ENCODE results near the gene CHCHD3.

CHCHD3 gene

DNA sequence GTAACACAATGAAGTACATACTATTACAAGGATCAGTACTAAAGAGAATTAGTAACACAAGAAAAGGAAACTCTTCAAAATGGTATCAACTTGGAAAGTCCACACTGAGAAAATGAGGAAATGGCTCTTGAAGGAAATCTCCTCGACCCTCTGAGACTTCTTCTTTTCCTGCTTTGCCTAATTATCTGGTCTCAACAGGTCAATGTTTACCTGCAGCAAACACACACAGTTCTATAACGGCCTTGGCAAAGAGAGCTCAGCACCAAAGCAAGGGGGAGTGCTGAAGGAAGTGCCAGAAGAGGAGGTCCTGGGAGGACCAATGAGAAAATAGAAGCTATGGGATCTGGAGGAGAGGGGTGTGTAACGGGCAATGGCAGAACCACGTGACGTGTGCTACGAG is 21.9 kb downstream of the CHCHD3 start:
- Histone ChIP-seq H3K4me3 (ENCODE audit: low read length in 2 of 2) (no peak overlapping the region), H3K9me3 (ENCODE audit: control insufficient read depth in 2 of 2, low read length in 2 of 2) (no peaks in the 10 kb centered on the region), H3K27ac (ENCODE audit: low read depth in 2 of 2, low read length in 2 of 2) (no peak overlapping the region), H3K9ac (ENCODE audit: low read depth in 1 of 2, low read length in 2 of 2) (no peak overlapping the region), H3K4me1 (ENCODE audit: control insufficient read depth in 2 of 2, insufficient read depth in 2 of 2, low read length in 2 of 2) (no peaks in the 10 kb centered on the region), H3K27me3 (ENCODE audit: control insufficient read depth in 2 of 2, insufficient read depth in 2 of 2, low read length in 2 of 2) (no peaks in the 10 kb centered on the region), H3K36me3 (ENCODE audit: control insufficient read depth in 2 of 2, insufficient read depth in 2 of 2, low read length in 2 of 2) (no peaks in the 10 kb centered on the region)

DNA sequence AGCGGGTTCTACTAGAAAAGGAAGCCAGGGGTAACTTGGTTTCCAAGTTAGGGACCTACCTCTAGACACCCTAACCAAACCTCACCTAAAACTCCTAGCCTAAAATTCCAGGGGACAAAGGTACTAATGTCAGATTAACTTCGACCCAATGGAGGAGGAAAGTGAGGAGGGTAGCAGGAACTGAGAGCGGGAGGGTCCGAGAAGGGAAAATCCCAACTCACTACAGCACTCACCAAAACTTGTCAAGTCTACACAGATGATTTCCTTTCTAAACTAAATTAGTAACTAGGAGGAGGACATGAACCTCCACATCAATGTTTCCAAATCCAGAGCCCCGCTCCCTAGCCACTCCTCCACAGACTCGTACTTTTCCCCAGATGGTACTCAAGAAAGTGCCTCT is 22.6 kb downstream of the CHCHD3 start:
- Histone ChIP-seq H3K4me1 (ENCODE audit: control insufficient read depth in 2 of 2, insufficient read depth in 2 of 2, low read length in 2 of 2) (no peaks in the 10 kb centered on the region), H3K27ac (ENCODE audit: low read depth in 2 of 2, low read length in 2 of 2) (no peak overlapping the region), H3K9me3 (ENCODE audit: control insufficient read depth in 2 of 2, low read length in 2 of 2) (no peaks in the 10 kb centered on the region), H3K9ac (ENCODE audit: low read depth in 1 of 2, low read length in 2 of 2) (no peak overlapping the region), H3K36me3 (ENCODE audit: control insufficient read depth in 2 of 2, insufficient read depth in 2 of 2, low read length in 2 of 2) (peaks cover 0 to 4% of the 10 kb centered on the region in 2 donors), H3K4me3 (ENCODE audit: low read length in 2 of 2) (no peak overlapping the region), H3K27me3 (ENCODE audit: control insufficient read depth in 2 of 2, insufficient read depth in 2 of 2, low read length in 2 of 2) (no peaks in the 10 kb centered on the region)

DNA sequence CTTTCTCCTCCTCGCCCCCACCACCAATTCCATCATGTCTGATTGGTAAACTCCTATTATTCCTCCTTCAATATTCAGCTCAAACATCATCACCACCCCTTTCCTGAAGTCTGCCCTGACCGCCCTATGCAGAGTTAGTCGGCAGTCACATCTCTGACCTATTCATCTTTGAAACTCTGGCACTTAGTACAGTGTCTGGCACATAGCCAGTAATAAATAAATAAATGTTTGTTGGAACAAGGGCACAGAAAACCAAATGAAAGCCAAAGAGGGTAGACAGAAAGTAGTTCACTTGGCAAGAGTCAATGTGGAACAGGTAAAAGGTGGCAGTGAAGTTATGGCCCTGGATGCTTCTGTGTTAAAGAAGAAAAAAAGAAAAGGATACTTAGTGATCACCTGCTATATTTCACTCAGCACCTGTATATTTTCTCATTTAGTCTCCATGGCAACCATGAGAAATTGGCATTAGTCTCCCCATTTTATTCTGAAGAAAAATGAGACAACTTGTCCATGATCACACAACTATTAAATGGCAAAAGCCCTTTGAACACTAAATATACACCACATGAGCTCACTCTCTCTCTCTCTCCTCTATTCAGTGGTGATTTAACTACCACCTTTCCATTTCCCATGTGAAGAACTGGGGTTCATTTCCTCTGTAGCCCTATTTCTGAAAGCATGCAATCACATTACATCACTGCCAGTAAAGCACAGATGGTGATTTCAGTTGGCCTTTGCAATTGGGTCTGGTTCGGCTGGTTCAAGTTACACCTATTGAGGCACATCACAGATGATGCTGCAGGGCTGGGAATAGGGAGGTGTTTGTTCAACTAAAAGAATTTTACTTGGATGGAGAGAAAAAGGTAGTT is 25.3 kb downstream of the CHCHD3 start:
- Histone ChIP-seq H3K9ac (ENCODE audit: low read depth in 1 of 2, low read length in 2 of 2) (no peak overlapping the region), H3K4me3 (ENCODE audit: low read length in 2 of 2) (no peak overlapping the region), H3K27me3 (ENCODE audit: control insufficient read depth in 2 of 2, insufficient read depth in 2 of 2, low read length in 2 of 2) (no peaks in the 10 kb centered on the region), H3K27ac (ENCODE audit: low read depth in 2 of 2, low read length in 2 of 2) (no peak overlapping the region), H3K36me3 (ENCODE audit: control insufficient read depth in 2 of 2, insufficient read depth in 2 of 2, low read length in 2 of 2) (peaks cover 0 to 4% of the 10 kb centered on the region in 2 donors), H3K4me1 (ENCODE audit: control insufficient read depth in 2 of 2, insufficient read depth in 2 of 2, low read length in 2 of 2) (no peaks in the 10 kb centered on the region), H3K9me3 (ENCODE audit: control insufficient read depth in 2 of 2, low read length in 2 of 2) (no peaks in the 10 kb centered on the region)

DNA sequence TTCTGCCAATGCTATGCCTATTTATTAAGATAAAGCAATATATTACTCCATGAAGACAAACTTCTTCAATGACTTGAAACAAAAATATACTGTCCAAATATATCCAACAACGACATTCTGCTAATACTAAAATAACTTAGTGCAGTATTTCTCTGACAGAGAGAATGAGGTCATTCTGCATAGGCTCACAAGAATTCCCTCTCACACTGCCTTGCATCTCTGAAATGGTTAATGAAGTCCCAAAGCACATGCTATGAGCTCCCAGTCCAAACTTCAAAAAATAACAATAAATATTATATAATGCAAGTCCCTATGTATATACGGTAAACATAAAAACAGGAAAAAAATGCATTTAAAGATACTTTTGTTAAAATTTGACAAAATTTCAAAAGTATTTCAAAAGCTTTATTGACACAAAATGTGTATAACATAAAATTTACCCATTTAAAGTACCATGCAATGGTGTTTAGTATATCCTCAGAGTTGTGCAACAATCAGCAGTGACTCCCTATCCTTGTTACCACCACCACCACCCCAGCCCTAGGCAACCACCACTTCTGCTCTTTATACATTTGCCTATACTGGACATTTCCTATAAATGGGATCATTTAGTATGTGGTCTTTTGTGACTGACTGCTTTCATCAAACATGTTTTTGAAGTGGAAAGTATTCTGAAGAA is 27.6 kb downstream of the CHCHD3 start:
- Histone ChIP-seq H3K27me3 (ENCODE audit: control insufficient read depth in 2 of 2, insufficient read depth in 2 of 2, low read length in 2 of 2) (no peaks in the 10 kb centered on the region), H3K4me3 (ENCODE audit: low read length in 2 of 2) (no peak overlapping the region), H3K36me3 (ENCODE audit: control insufficient read depth in 2 of 2, insufficient read depth in 2 of 2, low read length in 2 of 2) (peaks cover 0 to 4% of the 10 kb centered on the region in 2 donors), H3K27ac (ENCODE audit: low read depth in 2 of 2, low read length in 2 of 2) (no peak overlapping the region), H3K9ac (ENCODE audit: low read depth in 1 of 2, low read length in 2 of 2) (no peak overlapping the region), H3K9me3 (ENCODE audit: control insufficient read depth in 2 of 2, low read length in 2 of 2) (no peaks in the 10 kb centered on the region), H3K4me1 (ENCODE audit: control insufficient read depth in 2 of 2, insufficient read depth in 2 of 2, low read length in 2 of 2) (no peaks in the 10 kb centered on the region)

DNA sequence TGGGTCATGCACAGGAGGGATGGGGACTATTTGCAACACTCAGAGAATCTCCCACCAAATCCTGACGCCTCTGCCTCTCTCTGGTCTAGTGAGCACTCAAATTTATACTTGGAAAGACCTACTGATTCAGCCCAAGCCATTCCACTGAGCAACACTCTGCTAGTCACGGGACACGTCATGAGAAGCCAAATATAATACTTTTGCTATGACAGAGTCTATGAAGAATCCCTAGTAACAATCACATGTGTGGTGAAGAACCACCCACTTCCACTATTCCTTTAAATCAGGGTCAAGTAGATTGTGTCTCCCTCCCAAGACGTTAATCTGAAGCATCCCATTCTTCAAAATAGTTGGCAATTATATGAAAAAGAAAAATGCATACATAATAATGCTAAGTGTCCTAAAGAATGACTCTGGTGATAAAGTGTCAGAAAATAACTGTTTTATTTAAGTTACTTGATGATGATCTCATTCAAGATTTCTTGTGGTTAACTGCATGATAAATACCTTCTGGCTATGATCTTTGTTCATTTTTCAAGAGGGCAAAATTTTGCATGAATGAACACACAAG is 28.5 kb downstream of the CHCHD3 start:
- Histone ChIP-seq H3K4me1 (ENCODE audit: control insufficient read depth in 2 of 2, insufficient read depth in 2 of 2, low read length in 2 of 2) (no peaks in the 10 kb centered on the region), H3K27ac (ENCODE audit: low read depth in 2 of 2, low read length in 2 of 2) (peak overlapping the region in 1 of 2 donors; percentile 37), H3K9me3 (ENCODE audit: control insufficient read depth in 2 of 2, low read length in 2 of 2) (no peaks in the 10 kb centered on the region), H3K4me3 (ENCODE audit: low read length in 2 of 2) (no peak overlapping the region), H3K36me3 (ENCODE audit: control insufficient read depth in 2 of 2, insufficient read depth in 2 of 2, low read length in 2 of 2) (peaks cover 0 to 4% of the 10 kb centered on the region in 2 donors), H3K9ac (ENCODE audit: low read depth in 1 of 2, low read length in 2 of 2) (no peak overlapping the region), H3K27me3 (ENCODE audit: control insufficient read depth in 2 of 2, insufficient read depth in 2 of 2, low read length in 2 of 2) (no peaks in the 10 kb centered on the region)

DNA sequence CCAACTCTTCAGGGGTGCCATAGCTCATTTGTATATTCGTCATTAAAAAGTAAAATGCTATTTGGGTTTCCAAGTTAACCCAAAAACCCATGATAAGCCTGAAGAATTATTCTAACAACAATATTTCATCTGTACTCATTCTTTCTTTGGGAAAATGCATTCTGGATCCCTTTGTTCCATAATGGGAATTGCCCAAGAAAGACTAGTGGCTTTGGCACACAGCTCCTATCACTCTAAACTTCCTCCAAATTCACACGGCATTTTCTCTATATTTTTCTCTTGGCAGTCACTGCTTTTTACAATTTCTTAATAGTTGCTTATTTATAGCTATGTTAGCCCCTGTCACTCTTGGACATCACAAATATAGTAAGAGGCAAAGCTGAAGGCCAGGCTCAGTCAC is 29.1 kb downstream of the CHCHD3 start:
- Histone ChIP-seq H3K27ac (ENCODE audit: low read depth in 2 of 2, low read length in 2 of 2) (peak overlapping the region in 1 of 2 donors; percentile 37), H3K4me1 (ENCODE audit: control insufficient read depth in 2 of 2, insufficient read depth in 2 of 2, low read length in 2 of 2) (no peaks in the 10 kb centered on the region), H3K9me3 (ENCODE audit: control insufficient read depth in 2 of 2, low read length in 2 of 2) (no peaks in the 10 kb centered on the region), H3K4me3 (ENCODE audit: low read length in 2 of 2) (no peak overlapping the region), H3K27me3 (ENCODE audit: control insufficient read depth in 2 of 2, insufficient read depth in 2 of 2, low read length in 2 of 2) (no peaks in the 10 kb centered on the region), H3K9ac (ENCODE audit: low read depth in 1 of 2, low read length in 2 of 2) (no peak overlapping the region), H3K36me3 (ENCODE audit: control insufficient read depth in 2 of 2, insufficient read depth in 2 of 2, low read length in 2 of 2) (peaks cover 0 to 4% of the 10 kb centered on the region in 2 donors)

DNA sequence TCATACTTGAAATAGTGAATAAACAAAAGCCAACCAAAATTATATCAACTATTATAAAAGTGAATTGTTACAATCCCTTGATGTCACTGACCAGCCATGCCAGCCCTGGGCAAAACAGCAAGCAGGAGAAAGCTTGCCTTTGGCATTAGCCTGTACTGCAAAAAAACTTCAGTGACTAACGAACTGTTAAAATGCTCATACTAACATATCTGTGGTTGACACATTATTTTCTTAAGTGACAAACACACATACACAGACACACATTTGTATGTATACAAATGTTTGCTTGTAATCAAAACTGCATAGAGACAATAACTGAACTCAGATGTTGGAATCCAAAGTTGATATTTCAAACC is 29.5 kb downstream of the CHCHD3 start:
- Histone ChIP-seq H3K27ac (ENCODE audit: low read depth in 2 of 2, low read length in 2 of 2) (peak overlapping the region in 1 of 2 donors; percentile 7), H3K9me3 (ENCODE audit: control insufficient read depth in 2 of 2, low read length in 2 of 2) (no peaks in the 10 kb centered on the region), H3K4me1 (ENCODE audit: control insufficient read depth in 2 of 2, insufficient read depth in 2 of 2, low read length in 2 of 2) (no peaks in the 10 kb centered on the region), H3K36me3 (ENCODE audit: control insufficient read depth in 2 of 2, insufficient read depth in 2 of 2, low read length in 2 of 2) (peaks cover 0 to 4% of the 10 kb centered on the region in 2 donors), H3K27me3 (ENCODE audit: control insufficient read depth in 2 of 2, insufficient read depth in 2 of 2, low read length in 2 of 2) (no peaks in the 10 kb centered on the region), H3K4me3 (ENCODE audit: low read length in 2 of 2) (no peak overlapping the region), H3K9ac (ENCODE audit: low read depth in 1 of 2, low read length in 2 of 2) (no peak overlapping the region)

DNA sequence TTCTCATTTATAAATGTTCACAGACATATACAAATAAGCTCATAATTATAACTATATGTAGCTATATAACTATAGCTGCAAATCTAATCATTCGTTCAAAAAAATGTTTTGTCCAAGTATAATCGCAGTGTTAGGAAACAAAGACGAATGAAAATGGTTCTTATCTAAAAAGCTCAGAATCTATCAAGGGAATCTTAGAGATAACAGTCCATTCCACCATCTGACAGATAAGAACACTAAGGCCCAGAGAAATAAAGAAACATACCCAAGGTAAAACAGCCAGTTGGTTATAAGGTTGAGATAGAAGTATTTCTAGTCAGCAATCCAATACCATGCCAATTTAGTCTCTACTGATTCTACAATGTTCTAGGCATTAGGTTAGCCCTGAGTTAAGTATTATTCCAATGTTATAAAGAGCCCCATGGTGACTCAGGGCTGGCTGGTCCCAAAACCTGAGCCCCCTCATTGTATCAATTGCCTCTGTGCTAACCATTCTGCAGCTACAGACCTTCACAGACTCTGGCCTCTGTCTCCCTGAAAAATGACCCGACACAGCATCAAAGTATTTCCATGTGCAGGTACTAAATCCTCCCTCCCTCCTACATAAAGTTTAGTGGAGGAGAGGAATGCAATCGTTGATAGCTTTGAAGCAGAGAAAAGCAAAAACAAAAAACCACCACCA is 30.0 kb downstream of the CHCHD3 start:
- H3K9ac ChIP-seq (ENCODE audit: low read depth in 1 of 2, low read length in 2 of 2) = no peak overlapping the region
- no peak overlapping the region for H3K27ac ChIP-seq (ENCODE audit: low read depth in 2 of 2, low read length in 2 of 2)
- no peaks in the 10 kb centered on the region for H3K9me3 ChIP-seq (ENCODE audit: control insufficient read depth in 2 of 2, low read length in 2 of 2)
- H3K36me3 ChIP-seq (ENCODE audit: control insufficient read depth in 2 of 2, insufficient read depth in 2 of 2, low read length in 2 of 2) = peaks cover 0 to 4% of the 10 kb centered on the region in 2 donors
- no peaks in the 10 kb centered on the region for H3K27me3 ChIP-seq (ENCODE audit: control insufficient read depth in 2 of 2, insufficient read depth in 2 of 2, low read length in 2 of 2)
- no peaks in the 10 kb centered on the region for H3K4me1 ChIP-seq (ENCODE audit: control insufficient read depth in 2 of 2, insufficient read depth in 2 of 2, low read length in 2 of 2)
- H3K4me3 ChIP-seq (ENCODE audit: low read length in 2 of 2) = no peak overlapping the region

DNA sequence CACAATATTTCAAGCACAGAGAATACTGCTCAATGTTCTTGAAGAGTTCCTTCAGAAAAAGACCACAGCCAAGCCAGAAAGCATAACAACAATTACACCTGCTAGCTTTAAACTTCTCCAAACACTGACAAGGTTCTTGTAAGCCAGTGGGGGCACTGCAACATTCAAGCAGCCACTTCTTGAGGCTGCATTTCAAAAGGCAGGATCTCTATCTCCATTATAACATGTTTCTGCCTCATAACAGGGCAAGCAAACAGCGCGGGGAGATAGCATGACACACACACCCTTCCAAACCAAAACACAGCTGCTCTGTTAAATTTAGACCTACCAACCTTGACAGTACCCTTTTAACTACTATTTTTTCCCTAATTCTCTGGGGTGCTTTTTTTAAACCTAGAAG is 30.8 kb downstream of the CHCHD3 start:
- Histone ChIP-seq H3K27ac (ENCODE audit: low read depth in 2 of 2, low read length in 2 of 2) (no peak overlapping the region), H3K27me3 (ENCODE audit: control insufficient read depth in 2 of 2, insufficient read depth in 2 of 2, low read length in 2 of 2) (no peaks in the 10 kb centered on the region), H3K9ac (ENCODE audit: low read depth in 1 of 2, low read length in 2 of 2) (no peak overlapping the region), H3K4me1 (ENCODE audit: control insufficient read depth in 2 of 2, insufficient read depth in 2 of 2, low read length in 2 of 2) (no peaks in the 10 kb centered on the region), H3K36me3 (ENCODE audit: control insufficient read depth in 2 of 2, insufficient read depth in 2 of 2, low read length in 2 of 2) (peaks cover 0 to 4% of the 10 kb centered on the region in 2 donors), H3K9me3 (ENCODE audit: control insufficient read depth in 2 of 2, low read length in 2 of 2) (no peaks in the 10 kb centered on the region), H3K4me3 (ENCODE audit: low read length in 2 of 2) (no peak overlapping the region)

Data from mucosa of rectum (tissue), 2 donors.